Measurements from ENCODE around the gene CCDC3. TPM values are rescaled to one million over a fixed set of nuclear protein-coding genes. Genes with fewer than 3 reads are reported as not detected.

Gene CCDC3
- total RNA-seq, 1 donor from 2014 or later: 15.0 TPM

Small RNA genes lying within 50 kb of the gene (small RNA-seq; reads per million reads assigned to genes)
- gene RNA5SP300 (ENCODE audit: low replicate concordance): not detected

Other genes starting within 250 kb of the CCDC3 start
- 29.5 TPM for gene OPTN, start 98.5 kb upstream of the CCDC3 start, total RNA-seq
- 4.2 TPM for gene MCM10, start 159.8 kb upstream of the CCDC3 start, total RNA-seq
- not detected for gene UCMA, start 232.7 kb upstream of the CCDC3 start, total RNA-seq